Subcutaneous abdominal adipose tissue (tissue), 5 donors: Measurements from ENCODE around the gene DAB2IP.

Source experiments
- H3K27ac ChIP-seq: one replicate; pipeline ENCODE4 v1.7.0; 2013; ENCODE audit warnings: low read depth, mild to moderate bottlenecking, inconsistent platforms, low read length, moderate library complexity
- H3K27me3 ChIP-seq, 5 donors: one replicate each; pipeline ENCODE4 v1.7.0; 2013; ENCODE audit warnings: low read length in 5 of 5, inconsistent platforms in 1 of 5; ENCODE audit not compliant: control insufficient read depth in 5 of 5, insufficient read depth in 4 of 5
- H3K36me3 ChIP-seq, 5 donors: one replicate each; pipeline ENCODE4 v1.7.0; 2013; ENCODE audit warnings: low read length in 5 of 5; ENCODE audit not compliant: control insufficient read depth in 5 of 5, insufficient read depth in 5 of 5
- H3K4me1 ChIP-seq, 5 donors: one replicate each; pipeline ENCODE4 v1.7.0; 2013; ENCODE audit warnings: low read length in 5 of 5, mild to moderate bottlenecking in 3 of 5, moderate library complexity in 1 of 5; ENCODE audit not compliant: control insufficient read depth in 5 of 5, insufficient read depth in 5 of 5
- H3K4me3 ChIP-seq, 5 donors: one replicate each; pipeline ENCODE4 v1.7.0; 2013; ENCODE audit warnings: low read length in 5 of 5, low read depth in 1 of 5
- H3K9ac ChIP-seq, 5 donors: one replicate each; pipeline ENCODE4 v1.7.0; 2013; ENCODE audit warnings: low read length in 5 of 5, mild to moderate bottlenecking in 4 of 5, moderate library complexity in 3 of 5
- H3K9me3 ChIP-seq, 5 donors: one replicate each; pipeline ENCODE4 v1.7.0; 2013; ENCODE audit warnings: low read length in 5 of 5; ENCODE audit not compliant: control insufficient read depth in 5 of 5
- donor health status: healthy.
- donor health status: healthy.
- donor health status: healthy.
- donor health status: healthy.
- donor health status: healthy.

The DAB2IP gene

DNA sequence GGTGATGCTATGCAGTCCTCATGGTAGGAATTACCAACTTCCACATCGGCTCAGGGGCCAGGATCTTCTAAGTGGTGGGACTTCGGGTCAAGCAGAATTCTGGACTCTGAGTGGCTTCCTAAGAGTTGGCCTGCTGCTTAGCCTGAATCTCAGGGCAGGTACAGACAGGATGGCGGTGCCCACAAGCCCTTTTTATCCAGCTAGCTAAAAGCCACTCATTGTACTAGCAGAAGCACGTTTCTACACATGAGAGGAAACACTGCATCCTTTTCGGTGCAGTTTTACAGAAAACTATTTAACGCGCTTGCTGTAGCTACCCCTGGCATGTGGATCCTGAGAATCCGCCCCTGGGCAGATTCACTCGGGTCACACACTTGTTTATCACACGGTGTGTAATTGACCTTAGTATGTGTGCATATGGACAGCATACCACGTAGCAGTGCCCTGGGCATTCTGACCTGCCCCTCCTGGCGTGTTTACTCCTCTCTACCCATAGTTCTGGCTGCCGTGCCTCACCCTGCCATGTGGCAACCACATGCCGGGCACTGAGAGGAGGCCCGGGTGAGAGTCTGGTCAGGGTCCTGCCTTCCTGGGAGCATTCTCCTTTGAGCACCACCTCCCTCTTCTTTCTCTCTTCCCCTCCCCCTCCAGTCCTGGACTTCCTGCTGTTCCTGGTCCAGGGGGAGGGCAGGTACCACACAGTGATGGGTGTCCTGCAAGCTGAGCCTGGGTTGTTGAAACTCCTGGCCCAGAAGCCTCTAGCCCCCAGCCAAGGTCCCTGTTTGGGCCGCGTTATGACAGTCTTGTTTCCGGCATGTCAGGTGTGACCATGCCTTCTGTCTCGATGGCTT is 65.9 kb downstream of the DAB2IP start:
- Histone ChIP-seq H3K36me3 (peaks cover 0 to 6% (median 3%) of the 10 kb centered on the region in 5 donors), H3K9ac (no peak overlapping the region), H3K27me3 (no peaks in the 10 kb centered on the region), H3K27ac (no peak overlapping the region), H3K9me3 (no peaks in the 10 kb centered on the region), H3K4me3 (no peak overlapping the region), H3K4me1 (peaks cover 0 to 37% (median 13%) of the 10 kb centered on the region in 5 donors)

- peaks cover 0 to 6% (median 3%) of the 10 kb centered on the region in 5 donors for H3K36me3 ChIP-seq
- peaks cover 0 to 36% (median 20%) of the 10 kb centered on the region in 5 donors for H3K4me1 ChIP-seq
- no peaks in the 10 kb centered on the region for H3K27me3 ChIP-seq
- no peaks in the 10 kb centered on the region for H3K9me3 ChIP-seq
- H3K27ac ChIP-seq = no peak overlapping the region
- no peak overlapping the region for H3K4me3 ChIP-seq
- H3K9ac ChIP-seq = no peak overlapping the region
Observed at GRCh38 chr9:121718084-121718483, 66.7 kb downstream of the DAB2IP start.

DNA sequence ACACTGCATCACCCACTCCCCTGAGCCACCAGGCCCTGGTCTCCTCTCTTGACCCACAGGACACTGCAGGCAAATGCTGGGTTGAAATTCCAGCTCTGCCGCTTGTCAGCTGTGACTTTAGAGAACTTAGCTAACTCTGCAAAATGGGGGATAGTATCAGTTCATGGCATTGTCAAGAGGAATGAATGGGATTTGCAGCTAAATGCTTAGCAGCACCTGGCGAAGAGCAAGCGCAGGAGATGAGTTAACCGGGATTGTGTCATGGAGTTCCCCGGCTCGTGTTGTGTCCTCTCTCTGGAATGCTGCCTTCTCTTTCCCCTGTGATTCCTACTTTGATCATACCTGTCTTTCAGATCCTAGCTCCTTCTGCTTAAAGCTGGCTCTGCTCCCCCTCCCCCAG is 67.1 kb downstream of the DAB2IP start:
- no peak overlapping the region for H3K27ac ChIP-seq
- no peak overlapping the region for H3K9ac ChIP-seq
- peaks cover 2 to 40% (median 24%) of the 10 kb centered on the region in 5 donors for H3K4me1 ChIP-seq

GRCh38 chr9:121720311-121721057 is 69.0 kb downstream of the DAB2IP start:
- Histone ChIP-seq H3K9me3 (no peaks in the 10 kb centered on the region), H3K4me3 (no peak overlapping the region), H3K4me1 (peaks cover 12 to 58% (median 37%) of the 10 kb centered on the region in 5 donors), H3K27me3 (peaks cover 0 to 3% (median 0%) of the 10 kb centered on the region in 5 donors), H3K36me3 (peaks cover 0 to 3% (median 2%) of the 10 kb centered on the region in 5 donors), H3K9ac (peak overlapping the region in 1 of 5 donors; percentile 16), H3K27ac (no peak overlapping the region)

More for the DNA sequence above, 67.1 kb downstream of the DAB2IP start:
- peaks cover 0 to 6% (median 3%) of the 10 kb centered on the region in 5 donors for H3K36me3 ChIP-seq
- no peaks in the 10 kb centered on the region for H3K27me3 ChIP-seq
- no peak overlapping the region for H3K4me3 ChIP-seq
- H3K9me3 ChIP-seq = no peaks in the 10 kb centered on the region

DNA sequence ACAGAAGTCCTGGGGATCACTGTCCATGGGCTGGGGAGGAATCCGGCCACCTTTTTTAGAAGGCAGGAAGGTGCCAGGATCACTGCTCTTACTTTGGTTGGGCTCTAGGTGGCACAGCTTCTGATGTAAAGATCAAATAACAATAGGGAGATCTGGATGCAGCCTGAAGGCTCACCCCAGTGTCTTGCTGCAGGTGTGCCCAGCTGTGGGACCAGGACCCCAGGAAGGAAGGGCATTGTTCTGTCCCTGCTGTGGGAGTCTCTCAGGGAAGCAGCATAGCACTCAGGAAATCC is 69.6 kb downstream of the DAB2IP start:
- Histone ChIP-seq H3K9me3 (no peaks in the 10 kb centered on the region), H3K9ac (no peak overlapping the region), H3K36me3 (peaks cover 0 to 3% (median 2%) of the 10 kb centered on the region in 5 donors), H3K4me1 (peaks cover 16 to 63% (median 42%) of the 10 kb centered on the region in 5 donors), H3K27me3 (peaks cover 0 to 3% (median 0%) of the 10 kb centered on the region in 5 donors), H3K4me3 (no peak overlapping the region), H3K27ac (no peak overlapping the region)

DNA sequence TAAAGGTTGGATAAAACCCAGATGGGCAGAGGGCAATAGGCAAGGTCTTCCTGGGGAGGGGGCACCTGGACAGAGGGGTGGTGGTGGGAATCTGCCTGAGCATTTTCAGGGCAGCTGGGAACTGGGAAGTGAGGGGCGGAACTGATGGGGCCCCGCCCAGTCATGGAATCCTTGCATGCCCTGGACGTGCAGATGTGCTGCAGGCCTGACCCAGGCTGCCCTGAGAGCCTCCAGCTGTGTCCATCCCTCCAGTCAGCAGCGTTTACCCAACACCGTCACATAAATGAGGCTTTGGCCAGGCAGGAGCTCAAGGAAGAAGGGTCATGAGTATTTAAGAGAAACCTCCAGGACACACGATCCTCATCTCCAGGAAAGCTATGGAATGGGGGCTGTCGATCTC is 70.3 kb downstream of the DAB2IP start:
- no peak overlapping the region for H3K27ac ChIP-seq
- H3K9ac ChIP-seq = no peak overlapping the region

GRCh38 chr9:121725008-121725775 is 73.8 kb downstream of the DAB2IP start:
- H3K27me3 ChIP-seq = peaks cover 0 to 3% (median 0%) of the 10 kb centered on the region in 5 donors
- H3K27ac ChIP-seq = peak overlapping the region; percentile 83
- no peaks in the 10 kb centered on the region for H3K9me3 ChIP-seq
- no peaks in the 10 kb centered on the region for H3K36me3 ChIP-seq
- H3K4me1 ChIP-seq = peaks cover 16 to 77% (median 46%) of the 10 kb centered on the region in 5 donors
- H3K4me3 ChIP-seq = peak overlapping the region in 2 of 5 donors; percentile 44 to 49
- peak overlapping the region in 3 of 5 donors; percentile 35 to 57 (median 49) for H3K9ac ChIP-seq

More for the DNA sequence above, 70.3 kb downstream of the DAB2IP start:
- Histone ChIP-seq H3K9me3 (no peaks in the 10 kb centered on the region), H3K4me1 (peaks cover 16 to 69% (median 42%) of the 10 kb centered on the region in 5 donors), H3K27me3 (peaks cover 0 to 3% (median 0%) of the 10 kb centered on the region in 5 donors), H3K4me3 (no peak overlapping the region), H3K36me3 (peaks cover 0 to 2% (median under 1%) of the 10 kb centered on the region in 5 donors)

- Histone ChIP-seq H3K4me3 (no peak overlapping the region), H3K27ac (no peak overlapping the region), H3K36me3 (no peaks in the 10 kb centered on the region), H3K9me3 (no peaks in the 10 kb centered on the region), H3K9ac (no peak overlapping the region), H3K27me3 (peaks cover 0 to 3% (median 0%) of the 10 kb centered on the region in 5 donors), H3K4me1 (peaks cover 22 to 67% (median 39%) of the 10 kb centered on the region in 5 donors)
Observed at GRCh38 chr9:121727295-121728020, 76.0 kb downstream of the DAB2IP start.

DNA sequence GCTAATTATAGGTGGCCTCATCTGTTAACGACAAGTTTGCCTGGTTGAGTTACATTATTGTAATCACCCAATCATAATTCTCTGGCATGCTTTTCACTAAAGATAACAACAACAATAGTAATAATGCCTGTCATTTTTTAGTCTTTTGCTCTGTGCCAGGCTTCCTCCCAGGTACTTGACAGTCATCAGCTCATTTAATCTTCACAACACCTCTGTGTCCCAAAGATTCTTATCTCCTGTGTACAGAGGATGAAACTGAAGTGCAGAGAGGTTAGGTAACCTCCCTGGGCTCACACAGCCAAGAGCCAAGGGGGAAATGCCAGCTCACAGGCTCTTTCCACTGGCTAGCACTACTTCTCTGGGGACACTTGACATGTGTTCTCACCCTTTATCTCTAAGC is 77.5 kb downstream of the DAB2IP start:
- no peaks in the 10 kb centered on the region for H3K36me3 ChIP-seq
- no peak overlapping the region for H3K27ac ChIP-seq
- H3K9me3 ChIP-seq = no peaks in the 10 kb centered on the region
- no peak overlapping the region for H3K9ac ChIP-seq
- H3K4me1 ChIP-seq = peaks cover 18 to 57% (median 26%) of the 10 kb centered on the region in 5 donors
- H3K4me3 ChIP-seq = no peak overlapping the region
- peaks cover 0 to 3% (median 0%) of the 10 kb centered on the region in 5 donors for H3K27me3 ChIP-seq
